ENCODE data around the gene SLC29A1.

The SLC29A1 gene

DNA sequence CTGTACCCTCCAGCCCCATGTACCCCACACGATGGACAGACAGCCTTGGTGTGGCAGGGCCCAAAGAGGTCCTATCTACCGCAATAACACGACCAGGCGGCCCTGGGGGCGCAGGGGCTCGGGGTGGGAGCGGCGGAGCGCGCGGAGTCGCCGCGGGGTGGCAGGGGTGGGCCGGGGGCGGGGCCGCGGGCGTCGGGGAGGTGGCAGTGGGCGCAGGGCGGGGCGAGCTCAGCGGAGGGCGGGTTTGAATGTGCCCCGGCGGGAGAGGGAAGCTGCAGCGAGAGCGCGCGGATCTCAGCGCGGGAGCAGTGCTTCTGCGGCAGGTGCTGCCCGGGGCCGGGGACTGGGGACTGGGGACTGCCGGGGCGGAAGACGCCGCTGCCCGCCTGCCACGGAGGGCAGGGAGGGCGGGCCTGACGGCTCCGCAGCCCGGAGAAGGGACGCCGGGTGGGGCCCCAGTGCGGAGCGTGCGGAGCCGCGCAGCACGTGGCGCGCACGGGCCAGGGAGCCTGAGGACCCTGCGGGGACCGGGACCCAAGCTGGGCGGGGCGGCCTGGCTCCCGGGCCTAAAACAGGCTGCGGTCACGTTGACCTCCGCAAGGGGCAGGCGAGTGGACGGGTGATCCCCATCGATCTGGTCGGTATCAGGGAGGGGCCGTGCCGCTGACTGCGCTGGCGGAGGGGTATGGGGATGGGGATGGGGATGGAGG lies at the start of gene SLC29A1:
SLC29A1 (plus strand) TSS at position 277 of the 710 bp plus-strand sequence. CDS start 3,719 bp downstream, outside the sequence.
- in situ Hi-C loops (cut with HindIII; ENCODE audit: low sequenced_read_pairs): no loop called here

DNA sequence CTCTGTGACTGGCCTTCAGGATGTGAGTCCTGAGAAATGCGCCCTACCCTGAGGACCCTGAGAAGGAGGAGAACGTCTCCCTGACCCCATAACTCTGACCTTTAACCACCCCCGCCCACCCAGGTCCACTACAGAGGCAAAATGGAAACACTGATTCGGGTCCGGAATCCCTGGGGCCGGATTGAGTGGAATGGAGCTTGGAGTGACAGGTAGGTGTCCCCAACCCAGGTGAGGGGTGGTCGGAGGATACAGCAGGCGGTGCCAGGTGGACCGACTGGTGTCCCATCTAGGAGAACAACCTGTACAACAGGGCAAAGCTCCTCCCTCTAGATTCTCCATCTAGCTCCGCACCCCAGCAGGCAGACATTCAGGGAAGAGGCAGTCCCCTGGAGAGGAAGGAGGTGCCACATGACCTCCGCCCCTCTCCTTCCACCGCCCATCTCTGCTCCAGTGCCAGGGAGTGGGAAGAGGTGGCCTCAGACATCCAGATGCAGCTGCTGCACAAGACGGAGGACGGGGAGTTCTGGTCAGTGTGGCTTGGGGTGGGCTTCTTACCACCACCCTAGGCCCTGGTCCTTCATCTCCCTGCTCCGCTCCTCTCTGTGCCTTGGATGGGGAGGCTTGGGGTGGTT lies 47.1 kb upstream of the SLC29A1 start:
- in situ Hi-C loops (cut with HindIII; ENCODE audit: low sequenced_read_pairs): no loop called here

DNA sequence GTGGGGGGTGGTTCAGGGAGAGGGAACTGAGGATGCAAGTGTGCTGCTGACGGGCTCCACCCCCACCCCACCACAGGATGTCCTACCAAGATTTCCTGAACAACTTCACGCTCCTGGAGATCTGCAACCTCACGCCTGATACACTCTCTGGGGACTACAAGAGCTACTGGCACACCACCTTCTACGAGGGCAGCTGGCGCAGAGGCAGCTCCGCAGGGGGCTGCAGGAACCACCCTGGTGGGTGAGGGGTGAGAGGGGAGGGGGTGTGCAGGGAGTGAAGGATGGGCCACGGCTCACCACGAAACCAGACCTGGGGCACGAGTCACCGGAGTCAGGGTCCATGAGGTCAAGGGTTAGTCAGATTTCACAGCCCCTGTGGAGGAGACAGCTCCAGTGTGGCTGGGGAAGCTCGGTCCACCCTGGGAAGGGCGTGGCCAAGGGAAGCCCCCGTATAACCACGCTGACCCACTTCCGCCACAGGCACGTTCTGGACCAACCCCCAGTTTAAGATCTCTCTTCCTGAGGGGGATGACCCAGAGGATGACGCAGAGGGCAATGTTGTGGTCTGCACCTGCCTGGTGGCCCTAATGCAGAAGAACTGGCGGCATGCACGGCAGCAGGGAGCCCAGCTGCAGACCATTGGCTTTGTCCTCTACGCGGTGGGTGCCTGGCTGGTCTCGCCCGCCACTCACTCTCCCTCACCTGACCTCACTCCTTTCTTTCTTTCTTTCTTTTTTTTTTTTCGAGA lies 46.5 kb upstream of the SLC29A1 start:
- in situ Hi-C loops (cut with HindIII; ENCODE audit: low sequenced_read_pairs): no loop called here

- in situ Hi-C loops (cut with HindIII; ENCODE audit: low sequenced_read_pairs): no loop called here
Observed at GRCh38 chr6:44177691-44178423, 45.5 kb upstream of the SLC29A1 start.

GRCh38 chr6:44178424-44179071 lies 44.8 kb upstream of the SLC29A1 start:
- in situ Hi-C loops (cut with HindIII; ENCODE audit: low sequenced_read_pairs): no loop called here

DNA sequence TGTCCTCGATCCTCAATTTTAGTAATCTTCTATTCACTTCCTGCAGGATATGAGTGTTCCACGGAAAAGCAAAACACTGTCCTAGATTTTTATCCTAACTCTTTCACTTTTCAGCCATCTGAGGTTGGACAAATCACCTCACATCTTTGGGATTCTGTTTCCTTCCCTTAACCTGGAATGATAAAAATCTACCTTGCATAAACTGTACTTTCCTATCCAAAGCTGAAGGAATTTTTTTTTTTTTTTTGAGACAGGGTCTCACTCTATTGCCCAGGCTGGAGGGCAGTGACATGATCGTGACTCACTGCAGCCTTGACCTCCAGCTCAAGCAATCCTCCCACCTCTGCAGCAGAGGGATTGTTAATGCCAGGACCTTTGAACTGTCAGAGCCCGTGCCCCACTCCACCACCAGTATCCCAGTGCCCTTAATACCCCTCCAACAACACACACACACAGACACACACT lies 44.3 kb upstream of the SLC29A1 start:
- in situ Hi-C loops (cut with HindIII; ENCODE audit: low sequenced_read_pairs): no loop called here

DNA sequence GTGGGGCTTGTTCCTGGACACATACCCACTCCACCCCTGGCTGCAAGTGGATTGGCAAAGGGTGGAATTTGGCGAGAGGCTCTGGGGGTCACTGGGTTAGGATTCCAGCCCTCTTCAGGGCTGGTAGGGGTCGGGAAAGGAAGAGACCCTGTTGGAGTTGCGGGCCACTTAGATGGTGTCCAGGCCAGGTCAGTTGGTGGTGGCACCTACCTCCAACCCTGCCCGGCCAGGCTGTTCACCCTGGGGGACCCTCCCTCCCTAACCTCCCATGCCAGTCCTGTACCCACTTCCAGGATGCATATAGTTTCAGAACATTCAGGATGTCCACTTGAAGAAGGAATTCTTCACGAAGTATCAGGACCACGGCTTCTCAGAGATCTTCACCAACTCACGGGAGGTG lies 43.7 kb upstream of the SLC29A1 start:
- in situ Hi-C loops (cut with HindIII; ENCODE audit: low sequenced_read_pairs): loop anchor here (10.0 kb wide), 1 partner anchor 55 kb away; no protein-coding TSS in a partner anchor

GRCh38 chr6:44180406-44180805 lies 43.0 kb upstream of the SLC29A1 start:
- in situ Hi-C loops (cut with HindIII; ENCODE audit: low sequenced_read_pairs): loop anchor here (10.0 kb wide), 1 partner anchor 54 kb away; no protein-coding TSS in a partner anchor

- in situ Hi-C loops (cut with HindIII; ENCODE audit: low sequenced_read_pairs): loop anchor here (10.0 kb wide), 1 partner anchor 54 kb away; no protein-coding TSS in a partner anchor
Observed at GRCh38 chr6:44180886-44181285, 42.5 kb upstream of the SLC29A1 start.

GRCh38 chr6:44181784-44182183 lies 41.6 kb upstream of the SLC29A1 start:
- in situ Hi-C loops (cut with HindIII; ENCODE audit: low sequenced_read_pairs): loop anchor here (10.0 kb wide), 1 partner anchor 53 kb away; no protein-coding TSS in a partner anchor

- in situ Hi-C loops (cut with HindIII; ENCODE audit: low sequenced_read_pairs): loop anchor here (10.0 kb wide), 1 partner anchor 52 kb away; no protein-coding TSS in a partner anchor
Observed at GRCh38 chr6:44182911-44183390, 40.4 kb upstream of the SLC29A1 start.

DNA sequence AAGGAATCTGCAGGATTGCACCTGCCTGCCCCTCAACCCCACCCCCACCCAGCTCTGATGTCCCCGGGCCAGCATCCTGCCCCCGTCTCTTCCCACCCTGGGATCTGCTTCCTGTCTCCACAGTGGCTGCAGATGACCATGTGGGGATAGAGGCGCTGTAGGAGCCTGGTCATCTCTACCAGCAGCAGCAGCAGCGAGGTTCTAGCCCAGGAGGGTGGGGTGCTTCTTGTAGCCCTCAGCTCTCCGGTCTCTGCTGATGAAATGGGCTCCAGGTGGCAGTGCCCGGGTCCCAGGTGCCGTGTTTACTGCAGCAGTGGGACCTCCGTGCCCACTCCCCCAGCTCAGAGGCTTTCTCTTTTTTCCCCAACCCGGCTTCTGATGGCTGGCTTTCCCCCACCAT lies 39.6 kb upstream of the SLC29A1 start:
- in situ Hi-C loops (cut with HindIII; ENCODE audit: low sequenced_read_pairs): loop anchor here (10.0 kb wide), 1 partner anchor 51 kb away; no protein-coding TSS in a partner anchor

GRCh38 chr6:44185356-44185755 lies 38.0 kb upstream of the SLC29A1 start:
- in situ Hi-C loops (cut with HindIII; ENCODE audit: low sequenced_read_pairs): loop anchor here (10.0 kb wide), 1 partner anchor 49 kb away; no protein-coding TSS in a partner anchor

- in situ Hi-C loops (cut with HindIII; ENCODE audit: low sequenced_read_pairs): loop anchor here (10.0 kb wide), 1 partner anchor 49 kb away; no protein-coding TSS in a partner anchor
Observed at GRCh38 chr6:44185953-44186634, 37.3 kb upstream of the SLC29A1 start.

- in situ Hi-C loops (cut with HindIII; ENCODE audit: low sequenced_read_pairs): loop anchor here (10.0 kb wide), 1 partner anchor 48 kb away; no protein-coding TSS in a partner anchor
Observed at GRCh38 chr6:44186635-44187025, 36.8 kb upstream of the SLC29A1 start.

- in situ Hi-C loops (cut with HindIII; ENCODE audit: low sequenced_read_pairs): loop anchor here (10.0 kb wide), 1 partner anchor 46 kb away; no protein-coding TSS in a partner anchor
Observed at GRCh38 chr6:44188819-44189218, 34.6 kb upstream of the SLC29A1 start.

DNA sequence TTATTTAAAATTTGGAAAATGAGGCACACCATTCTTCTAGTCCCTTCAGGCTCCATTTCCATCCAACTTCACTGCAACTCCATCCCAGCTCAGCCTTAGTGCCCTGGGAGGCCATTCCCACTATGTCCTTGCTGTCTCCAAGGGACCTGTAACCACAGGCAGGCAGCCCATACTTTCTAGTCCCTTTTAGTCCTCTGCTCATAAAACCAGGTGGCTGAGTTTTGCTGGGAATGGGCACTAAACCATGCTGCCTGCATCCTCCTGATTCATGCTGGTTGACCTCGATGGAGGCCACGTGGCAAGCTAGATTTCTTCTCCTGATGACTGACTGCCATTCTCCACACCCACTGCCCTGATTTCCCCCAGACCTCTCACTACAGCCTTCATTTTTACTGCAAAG lies 34.1 kb upstream of the SLC29A1 start:
- in situ Hi-C loops (cut with HindIII; ENCODE audit: low sequenced_read_pairs): loop anchor here (10.0 kb wide), 1 partner anchor 46 kb away; no protein-coding TSS in a partner anchor

DNA sequence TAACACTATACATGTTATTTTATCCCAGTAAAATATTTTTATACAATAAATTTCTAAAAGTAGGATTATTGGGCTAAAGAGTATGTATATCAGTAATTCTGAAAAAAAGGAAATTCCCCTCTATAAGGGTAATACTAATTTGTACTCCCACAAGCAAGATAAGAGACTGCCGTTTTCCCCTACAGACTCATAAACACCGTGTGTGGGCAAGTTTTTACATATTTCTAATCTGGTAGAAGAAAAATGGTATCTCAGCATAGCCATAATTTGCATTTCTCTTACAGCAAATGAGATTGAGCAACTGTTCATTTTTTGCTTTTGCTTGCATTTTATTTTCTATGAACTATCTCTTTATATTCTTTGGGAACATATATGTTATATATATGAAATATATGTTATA lies 32.7 kb upstream of the SLC29A1 start:
- in situ Hi-C loops (cut with HindIII; ENCODE audit: low sequenced_read_pairs): no loop called here
